Neural cell (in vitro differentiated cells): Measurements from ENCODE around the gene SUSD3.

Source experiments
- EZH2 ChIP-seq: fragments of 200-600, 300-800 bp; shearing (Covaris generic), sonication (generic); IDR thresholded peaks from 2 replicates; pipeline ENCODE4 v1.6.1; 2014; ENCODE audit warnings: antibody characterized with exemption, low read length, borderline replicate concordance, mild to moderate bottlenecking; ENCODE audit not compliant: insufficient read depth, poor library complexity, severe bottlenecking
- MXI1 ChIP-seq: fragments of 450-650 bp; conservative IDR thresholded peaks from 2 replicates; pipeline ENCODE4 v1.6.1; 2014; ENCODE audit warnings: antibody characterized with exemption, mild to moderate bottlenecking; ENCODE audit not compliant: poor library complexity, severe bottlenecking
- POLR2AphosphoS5 ChIP-seq: IDR thresholded peaks from 2 replicates; pipeline ENCODE4 v1.6.1; 2012
- RAD21 ChIP-seq: fragments of 450-650 bp; conservative IDR thresholded peaks from 2 replicates; pipeline ENCODE4 v1.6.1; 2014; ENCODE audit warnings: antibody characterized with exemption, mild to moderate bottlenecking, moderate library complexity
- TF ChIP-seq, protein P1 (sequence below): fragments of 450-650 bp; IDR thresholded peaks from 2 replicates; pipeline ENCODE4 v1.5.1; 2014; ENCODE audit warnings: antibody characterized with exemption, mild to moderate bottlenecking, moderate library complexity; ENCODE audit not compliant: poor library complexity, severe bottlenecking

DNA sequence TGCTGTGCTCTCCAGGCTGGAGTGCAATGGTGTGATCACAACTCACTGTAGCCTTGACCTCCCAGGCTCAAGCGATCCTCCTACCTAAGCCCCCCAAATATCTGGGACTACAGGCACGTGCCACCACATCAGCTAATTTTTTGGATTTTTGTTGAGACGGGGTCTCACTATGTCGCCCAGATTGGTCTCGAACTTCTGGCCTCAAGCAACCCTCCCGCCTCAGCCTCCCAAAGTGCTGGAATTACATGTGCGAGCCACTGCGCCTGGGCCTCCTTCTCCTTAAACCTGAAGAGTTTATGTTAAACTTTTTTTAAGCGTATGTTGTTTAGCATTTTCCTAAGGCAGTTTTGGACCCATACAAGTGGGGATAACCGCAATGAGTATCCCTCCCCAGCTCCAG, 30.8 kb upstream of the SUSD3 start:
- TF ChIP-seq RAD21 = no peak
- TF ChIP-seq, protein P1, sequence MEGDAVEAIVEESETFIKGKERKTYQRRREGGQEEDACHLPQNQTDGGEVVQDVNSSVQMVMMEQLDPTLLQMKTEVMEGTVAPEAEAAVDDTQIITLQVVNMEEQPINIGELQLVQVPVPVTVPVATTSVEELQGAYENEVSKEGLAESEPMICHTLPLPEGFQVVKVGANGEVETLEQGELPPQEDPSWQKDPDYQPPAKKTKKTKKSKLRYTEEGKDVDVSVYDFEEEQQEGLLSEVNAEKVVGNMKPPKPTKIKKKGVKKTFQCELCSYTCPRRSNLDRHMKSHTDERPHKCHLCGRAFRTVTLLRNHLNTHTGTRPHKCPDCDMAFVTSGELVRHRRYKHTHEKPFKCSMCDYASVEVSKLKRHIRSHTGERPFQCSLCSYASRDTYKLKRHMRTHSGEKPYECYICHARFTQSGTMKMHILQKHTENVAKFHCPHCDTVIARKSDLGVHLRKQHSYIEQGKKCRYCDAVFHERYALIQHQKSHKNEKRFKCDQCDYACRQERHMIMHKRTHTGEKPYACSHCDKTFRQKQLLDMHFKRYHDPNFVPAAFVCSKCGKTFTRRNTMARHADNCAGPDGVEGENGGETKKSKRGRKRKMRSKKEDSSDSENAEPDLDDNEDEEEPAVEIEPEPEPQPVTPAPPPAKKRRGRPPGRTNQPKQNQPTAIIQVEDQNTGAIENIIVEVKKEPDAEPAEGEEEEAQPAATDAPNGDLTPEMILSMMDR = no peak
- no peak for TF ChIP-seq MXI1
- TF ChIP-seq POLR2AphosphoS5 = no peak
- no peak for TF ChIP-seq EZH2
